ENCODE results near the gene CCL13. TPM values are rescaled to one million over a fixed set of nuclear protein-coding genes. Genes with fewer than 3 reads are reported as not detected.

Gene CCL13
- total RNA-seq, result not detected in 2 replicates

- H3K4me3 ChIP-seq (ENCODE audit: low read depth, low read length), result no peak within 1 kb of the TSS
- TF ChIP-seq CTCF (conservative IDR thresholded peaks at IDR 0.05; ENCODE audit: low read depth, low read length), result no peak
- DNase-seq (ENCODE audit: low read depth), result no peak
Measured at GRCh38 chr17:34356194-34356593, at the start of gene CCL13. Gene CCL13, plus strand, starts transcription at chr17:34356480. Its CDS starts 47 bp downstream, at chr17:34356527.

- no peak overlapping the region for H3K4me3 ChIP-seq (ENCODE audit: low read depth, low read length)
- no peak for TF ChIP-seq CTCF (conservative IDR thresholded peaks at IDR 0.05; ENCODE audit: low read depth, low read length)
- no peak for DNase-seq (ENCODE audit: low read depth)
Measured at GRCh38 chr17:34307110-34307509, 49.2 kb upstream of the CCL13 start.

GRCh38 chr17:34308371-34308770, 47.9 kb upstream of the CCL13 start:
- H3K4me3 ChIP-seq (ENCODE audit: low read depth, low read length), result no peak overlapping the region

GRCh38 chr17:34311291-34311690, 45.0 kb upstream of the CCL13 start:
- no peak for DNase-seq (ENCODE audit: low read depth)
- no peak for TF ChIP-seq CTCF (conservative IDR thresholded peaks at IDR 0.05; ENCODE audit: low read depth, low read length)
- no peak overlapping the region for H3K4me3 ChIP-seq (ENCODE audit: low read depth, low read length)

More at GRCh38 chr17:34308371-34308770, 47.9 kb upstream of the CCL13 start:
- DNase-seq (ENCODE audit: low read depth), result no peak
- no peak for TF ChIP-seq CTCF (conservative IDR thresholded peaks at IDR 0.05; ENCODE audit: low read depth, low read length)

GRCh38 chr17:34312080-34312479, 44.2 kb upstream of the CCL13 start:
- no peak for DNase-seq (ENCODE audit: low read depth)
- TF ChIP-seq CTCF (conservative IDR thresholded peaks at IDR 0.05; ENCODE audit: low read depth, low read length), result no peak
- H3K4me3 ChIP-seq (ENCODE audit: low read depth, low read length), result no peak overlapping the region

- no peak overlapping the region for H3K4me3 ChIP-seq (ENCODE audit: low read depth, low read length)
- DNase-seq (ENCODE audit: low read depth), result no peak
- no peak for TF ChIP-seq CTCF (conservative IDR thresholded peaks at IDR 0.05; ENCODE audit: low read depth, low read length)
Measured at GRCh38 chr17:34313164-34313563, 43.1 kb upstream of the CCL13 start.

- H3K4me3 ChIP-seq (ENCODE audit: low read depth, low read length), result no peak overlapping the region
- TF ChIP-seq CTCF (conservative IDR thresholded peaks at IDR 0.05; ENCODE audit: low read depth, low read length), result no peak
- DNase-seq (ENCODE audit: low read depth), result no peak
Measured at GRCh38 chr17:34314279-34314678, 42.0 kb upstream of the CCL13 start.

Data from epithelial cell of proximal tubule (primary cell).